HepG2 (cell line): ENCODE measurements around the gene TPST1. TPM values are rescaled to one million over a fixed set of nuclear protein-coding genes. Genes with fewer than 3 reads are reported as not detected.
A peak's percentile ranks its signal among the peaks of the same experiment; 100 is the strongest.

ENCODE experiments used
- ATAC-seq: fragments of 200-7000 bp; cut with Tn5 transposase; 3 replicates; pipeline ENCODE4 v1.9.1; 2020; ENCODE audit warnings: mild to moderate bottlenecking, moderate library complexity
- BruUV-seq: library from RNA; stranded (reverse); fragments of 400-500 nt; replicated peaks from 2 replicates; lab custom pipeline; 2021; lab: Mats Ljungman, UMichigan
- CTCF ChIA-PET: fragments of 300-600 bp; formaldehyde crosslinking; extraction: SDS; loops from one replicate; lab custom pipeline; 2021; ENCODE audit warnings: low total read pairs, inconsistent platforms, low intra/inter-chr PET ratio; lab: Yijun Ruan, JAX
- POLR2A ChIA-PET: fragments of 350-600 bp; sonication (Branson Sonifier 250); formaldehyde crosslinking; loops from one replicate; lab custom pipeline; 2020; ENCODE audit warnings: antibody characterized with exemption, inconsistent platforms; lab: Yijun Ruan, JAX
- DNase-seq: peaks from one replicate; pipeline ENCODE4 v3.0.0-alpha.2; 2015; ENCODE audit warnings: low spot score
- FAIRE-seq: peaks from 3 replicates; lab custom pipeline; 2011; peaks lifted over from hg19 to GRCh38; lab: Jason Lieb, UNC
- H2AFZ ChIP-seq: one replicate; pipeline ENCODE4 v1.6.1; 2011; ENCODE audit warnings: low read length, inconsistent platforms
- H3K27ac ChIP-seq: fragments of 300-600 bp; 3 replicates; pipeline ENCODE4 v1.8.0; 2011; ENCODE audit warnings: mixed run types, mild to moderate bottlenecking, mixed read lengths, low read length, inconsistent platforms; ENCODE audit not compliant: insufficient read depth; ENCODE audit errors: extremely low read length
- H3K27me3 ChIP-seq, 2 experiments: fragments of 200-600 bp in 1 of 2; 2 replicates in 1 of 2; 3 replicates in 1 of 2; pipeline versions ENCODE4 v1.6.0 to v1.8.0; 2011; ENCODE audit warnings: low read length in 2 of 2, mild to moderate bottlenecking in 2 of 2, moderate library complexity in 2 of 2, inconsistent platforms in 1 of 2; ENCODE audit not compliant: insufficient read depth in 2 of 2, control insufficient read depth in 1 of 2
- H3K36me3 ChIP-seq, 2 experiments: fragments of 200-600 bp in 1 of 2; replicated peaks in 1 of 2; 2 replicates in 1 of 2; 3 replicates in 1 of 2; pipeline versions ENCODE4 v1.5.1 to v1.8.0; 2011; ENCODE audit warnings: low read length in 2 of 2, inconsistent platforms in 1 of 2; ENCODE audit not compliant: insufficient read depth in 2 of 2, control insufficient read depth in 1 of 2
- H3K4me1 ChIP-seq: 2 replicates; pipeline ENCODE4 v1.5.1; 2012; ENCODE audit warnings: low read length, inconsistent platforms; ENCODE audit not compliant: insufficient read depth
- H3K4me2 ChIP-seq: 2 replicates; pipeline ENCODE4 v1.6.0; 2011; ENCODE audit warnings: low read depth, low read length, inconsistent platforms
- H3K4me3 ChIP-seq, 3 experiments: fragments of 200-600 bp in 1 of 3; sonication (generic), shearing (Covaris generic) in 1 of 3; replicated peaks in 1 of 3; 2 replicates each; pipeline ENCODE4 v1.5.1; 2011 to 2016; ENCODE audit warnings: low read length in 3 of 3, inconsistent platforms in 2 of 3, low read depth in 2 of 3, mild to moderate bottlenecking in 2 of 3, control low read depth in 1 of 3, mixed read lengths in 1 of 3; ENCODE audit not compliant: insufficient read depth in 1 of 3
- H3K79me2 ChIP-seq: one replicate; pipeline ENCODE4 v1.6.1; 2011; ENCODE audit warnings: low read length, inconsistent platforms; ENCODE audit not compliant: insufficient read depth
- H3K9ac ChIP-seq: 2 replicates; pipeline ENCODE4 v1.6.0; 2011; ENCODE audit warnings: mild to moderate bottlenecking, low read depth, low read length, inconsistent platforms; ENCODE audit not compliant: insufficient read depth
- H3K9me3 ChIP-seq: 2 replicates; pipeline ENCODE4 v1.5.1; 2012; ENCODE audit warnings: mild to moderate bottlenecking, low read length
- H4K20me1 ChIP-seq: 2 replicates; pipeline ENCODE4 v1.6.0; 2011; ENCODE audit warnings: inconsistent platforms, mild to moderate bottlenecking, low read length, moderate library complexity; ENCODE audit not compliant: insufficient read depth
- HNF1A ChIP-seq, 2 experiments: sonication (generic) in 1 of 2; formaldehyde crosslinking in 1 of 2; IDR thresholded peaks; 2 replicates each; pipeline versions ENCODE4 v1.4.0 to v1.6.1; 2016 to 2020; ENCODE audit warnings: borderline replicate concordance in 1 of 2, low read depth in 1 of 2, mild to moderate bottlenecking in 1 of 2, missing genetic modification reagents in 1 of 2
- MXI1 ChIP-seq: IDR thresholded peaks from 3 replicates; pipeline ENCODE4 v1.6.1; 2012; ENCODE audit warnings: low read depth, low read length, inconsistent platforms, borderline replicate concordance
- NAIF1 ChIP-seq: sonication (generic); formaldehyde crosslinking; IDR thresholded peaks from 2 replicates; pipeline ENCODE4 v1.5.0; 2020; ENCODE audit warnings: mild to moderate bottlenecking, missing genetic modification reagents, borderline replicate concordance
- PHF21A ChIP-seq: sonication (generic); formaldehyde crosslinking; IDR thresholded peaks from 2 replicates; pipeline ENCODE4 v1.5.0; 2020; ENCODE audit warnings: mild to moderate bottlenecking, missing genetic modification reagents
- SUZ12 ChIP-seq: fragments of 150-350 bp; IDR thresholded peaks from 2 replicates; pipeline ENCODE4 v1.6.1; 2014; ENCODE audit warnings: low read depth, low read length
- ZFX ChIP-seq: sonication (generic); formaldehyde crosslinking; IDR thresholded peaks from 2 replicates; pipeline ENCODE4 v1.4.0; 2020; ENCODE audit warnings: mild to moderate bottlenecking, low read depth, missing genetic modification reagents, moderate library complexity
- ZFY ChIP-seq: sonication (generic); formaldehyde crosslinking; IDR thresholded peaks from 2 replicates; pipeline ENCODE4 v1.4.0; 2020; ENCODE audit warnings: missing genetic modification reagents
- ZNF292 ChIP-seq: sonication (generic); formaldehyde crosslinking; IDR thresholded peaks from 2 replicates; pipeline ENCODE4 v1.8.1; 2022; ENCODE audit warnings: mild to moderate bottlenecking, low read depth, missing genetic modification reagents, borderline replicate concordance
- ZNF362 ChIP-seq: sonication (generic); formaldehyde crosslinking; IDR thresholded peaks from 2 replicates; pipeline ENCODE4 v1.4.0; 2020; ENCODE audit warnings: missing genetic modification reagents, mild to moderate bottlenecking, borderline replicate concordance
- ZNF644 ChIP-seq: IDR thresholded peaks from 2 replicates; pipeline ENCODE4 v1.6.1; 2016; ENCODE audit warnings: low read depth
- WGBS: methylation state at CpG from one replicate; pipeline ENCODE4 v1.1.6; 2017; ENCODE audit warnings: low lambda C conversion rate; 5-methylcytosine and 5-hydroxymethylcytosine counted together
- in situ Hi-C: cut with HindIII; loops from 2 replicates; pipeline ENCODE4 v1.10.0; 2017; ENCODE audit warnings: low pct_unique_long_range_greater_than_20kb; ENCODE audit not compliant: extremely low pct_ligation_motif_present
- intact Hi-C: fragments of 100-400 bp; cut with micrococcal nuclease; formaldehyde crosslinking; loops from one replicate; pipeline ENCODE4 v1.10.0; 2022; ENCODE audit not compliant: unreplicated experiment
- polyA plus RNA-seq, 8 experiments: library from polyadenylated mRNA; depleted of rRNA in 3 of 8; stranded (reverse) in 7 of 8; unstranded in 1 of 8; fragments of >200 nt; fragmentation: Illumina TruSeq in 4 of 8; extraction: Trizol in 4 of 8; gene quantifications; 2 replicates each; pipeline versions ENCODE4 v1.2.1 to v1.2.3, GENCODE V29; 2011 to 2016; ENCODE audit warnings: low read depth in 4 of 8, missing spikeins in 1 of 8, mixed read lengths in 1 of 8; ENCODE audit not compliant: insufficient read depth in 1 of 8
- total RNA-seq, 5 experiments: library from RNA; depleted of rRNA; stranded (reverse); fragments of >200 nt; fragmentation: Illumina TruSeq; extraction: Trizol; gene quantifications; 2 replicates each; pipeline ENCODE4 v1.2.3, GENCODE V29; 2016; ENCODE audit warnings: low read depth in 1 of 5

Gene TPST1
- total and polyA plus RNA-seq, 2 of the 13 experiments (the other 11 are each of a cell fraction or from before 2014, with no cell fraction given), result 24.3 to 34.1 TPM

DNA sequence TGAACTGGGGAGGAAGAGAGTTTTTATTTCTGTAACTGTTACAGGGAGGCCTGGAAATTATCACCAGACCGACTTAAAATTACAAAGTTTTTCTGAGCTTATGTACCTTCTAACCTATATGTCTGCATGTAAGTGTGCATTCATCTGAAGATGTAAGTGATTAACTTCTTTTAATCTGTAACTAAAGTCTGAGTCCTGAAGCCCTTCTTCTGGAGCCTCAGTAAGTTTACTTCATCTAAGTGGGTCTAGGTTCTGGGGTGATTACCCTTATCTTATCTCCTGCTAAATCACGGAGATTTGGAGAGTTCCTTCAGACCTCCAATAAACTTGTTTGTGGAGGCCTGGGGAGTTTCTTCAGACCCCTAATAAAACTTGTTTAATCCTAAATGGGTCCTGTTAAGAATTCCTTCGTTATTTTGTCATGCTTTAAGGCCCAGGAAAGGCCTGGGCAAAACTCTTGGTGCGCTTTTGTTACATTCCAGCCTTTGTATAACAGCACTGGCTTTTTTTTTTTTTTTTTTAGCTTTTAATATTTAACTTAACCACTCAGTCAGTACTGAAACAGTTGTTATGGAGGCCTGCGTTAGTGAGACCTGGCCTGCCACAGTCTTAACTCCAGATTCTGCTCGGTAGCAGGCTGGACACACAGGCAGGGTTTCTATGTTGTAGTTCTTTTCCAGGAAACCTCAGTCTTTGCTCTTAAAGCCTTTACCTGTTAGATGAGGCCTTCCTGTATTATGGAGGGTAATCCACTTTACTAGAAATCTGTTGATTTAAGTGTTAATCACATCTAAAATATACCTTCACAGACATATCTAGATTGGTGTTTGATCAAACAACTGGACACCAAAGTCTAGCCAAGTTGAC lies 33.0 kb downstream of the TPST1 start:
- POLR2A ChIA-PET, result interaction anchor here (1.2 to 2.0 kb wide), 3 partner anchors 9 to 110 kb away, joined by 3 to 7 read pairs (median 6); partner anchors contain the start of gene TPST1

More for the DNA sequence above, 33.0 kb downstream of the TPST1 start:
- Histone ChIP-seq H3K9me3 (no peaks in the 10 kb centered on the region), H3K79me2 (peaks cover 23% of the 10 kb centered on the region), H3K4me2 (peak overlapping the region; percentile 65), H3K36me3 (peaks cover 0 to 12% of the 10 kb centered on the region in 2 experiments; a peak in 3 of 5 replicates), H2AFZ (no peak overlapping the region), H3K27me3 (no peaks in the 10 kb centered on the region), H3K9ac (peak overlapping the region; percentile 37), H3K4me3 (peak overlapping the region; percentile 17 to 27 (median 24); a peak in 4 of 6 replicates), H4K20me1 (no peaks in the 10 kb centered on the region), H3K27ac (peak overlapping the region; percentile 51), H3K4me1 (peaks cover 37% of the 10 kb centered on the region)
- no peak for FAIRE-seq
- CTCF ChIA-PET, result no interaction called here
- intact Hi-C loops, result no loop called here
- WGBS, result 6% methylated on average over 6 of the region's 6 CpGs
- ATAC-seq, result peak; percentile 95
- DNase-seq, result peak; percentile 22
- TF ChIP-seq ZNF292 (CRISPR knock-in tag), result peak; percentile 32; the same call in 1 of the 2 replicates
- TF ChIP-seq ZNF362 (CRISPR knock-in tag), result peak; percentile 34; the same call in 1 of the 2 replicates
- 0 out of 2 replicates have a peak, but pooled peaks have one; percentile 19 for TF ChIP-seq ZFY (CRISPR knock-in tag)
- no peak for TF ChIP-seq ZNF644 (CRISPR knock-in tag)
- TF ChIP-seq SUZ12, result no peak
- no peak for TF ChIP-seq NAIF1 (CRISPR knock-in tag)
- TF ChIP-seq MXI1, result no peak
- TF ChIP-seq PHF21A (CRISPR knock-in tag), result 0 out of 2 replicates have a peak, but pooled peaks have one; percentile 29
- TF ChIP-seq ZFX (CRISPR knock-in tag), result peak; percentile 48; the same call in 1 of the 2 replicates
- 0 out of 2 replicates have a peak, but pooled peaks have one; percentile 41 for TF ChIP-seq HNF1A (IDR thresholded peaks at IDR 0.05; ENCODE audit: low read depth)
- TF ChIP-seq HNF1A (CRISPR knock-in tag; IDR thresholded peaks at IDR 0.05; ENCODE audit: borderline replicate concordance), result no peak
- no TSS peak for BruUV-seq
- in situ Hi-C loops, result no loop called here
